GM18867 (cell line): ENCODE results near the gene ACSS1.
"Not testable (repeated sequence)": the region's sequence is repeated elsewhere in the genome, so short reads cannot be mapped to it uniquely, and the experiment has no call there.

ENCODE experiments used
- ATAC-seq: cut with Tn5 transposase; IDR thresholded peaks from one replicate; pipeline ENCODE4 v1.9.1; 2021; ENCODE audit warnings: mild to moderate bottlenecking, moderate library complexity; ENCODE audit not compliant: unreplicated experiment

The ACSS1 gene

GRCh38 chr20:25015986-25016385 lies 42.0 kb downstream of the ACSS1 start:
- no peak for ATAC-seq

DNA sequence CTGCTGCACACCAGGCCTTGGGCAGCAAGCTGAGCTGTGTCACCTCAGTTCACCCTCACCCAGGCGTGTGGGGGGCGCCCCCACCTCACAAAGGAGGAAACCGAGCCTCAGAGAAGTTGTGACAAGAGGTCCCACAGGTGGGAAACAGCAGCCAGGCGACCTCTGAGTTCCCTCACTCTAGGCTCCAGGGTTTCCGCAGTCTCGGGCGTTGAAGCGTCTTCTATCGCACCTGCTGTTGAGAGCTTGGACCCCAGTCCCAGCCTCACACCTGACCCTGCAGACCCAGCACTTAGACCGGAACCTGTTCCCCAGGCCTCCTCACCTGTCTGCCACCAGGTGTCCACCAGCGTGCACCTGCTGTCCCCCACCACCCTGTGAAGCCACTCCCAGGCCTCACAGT lies 43.1 kb downstream of the ACSS1 start:
- no peak for ATAC-seq

DNA sequence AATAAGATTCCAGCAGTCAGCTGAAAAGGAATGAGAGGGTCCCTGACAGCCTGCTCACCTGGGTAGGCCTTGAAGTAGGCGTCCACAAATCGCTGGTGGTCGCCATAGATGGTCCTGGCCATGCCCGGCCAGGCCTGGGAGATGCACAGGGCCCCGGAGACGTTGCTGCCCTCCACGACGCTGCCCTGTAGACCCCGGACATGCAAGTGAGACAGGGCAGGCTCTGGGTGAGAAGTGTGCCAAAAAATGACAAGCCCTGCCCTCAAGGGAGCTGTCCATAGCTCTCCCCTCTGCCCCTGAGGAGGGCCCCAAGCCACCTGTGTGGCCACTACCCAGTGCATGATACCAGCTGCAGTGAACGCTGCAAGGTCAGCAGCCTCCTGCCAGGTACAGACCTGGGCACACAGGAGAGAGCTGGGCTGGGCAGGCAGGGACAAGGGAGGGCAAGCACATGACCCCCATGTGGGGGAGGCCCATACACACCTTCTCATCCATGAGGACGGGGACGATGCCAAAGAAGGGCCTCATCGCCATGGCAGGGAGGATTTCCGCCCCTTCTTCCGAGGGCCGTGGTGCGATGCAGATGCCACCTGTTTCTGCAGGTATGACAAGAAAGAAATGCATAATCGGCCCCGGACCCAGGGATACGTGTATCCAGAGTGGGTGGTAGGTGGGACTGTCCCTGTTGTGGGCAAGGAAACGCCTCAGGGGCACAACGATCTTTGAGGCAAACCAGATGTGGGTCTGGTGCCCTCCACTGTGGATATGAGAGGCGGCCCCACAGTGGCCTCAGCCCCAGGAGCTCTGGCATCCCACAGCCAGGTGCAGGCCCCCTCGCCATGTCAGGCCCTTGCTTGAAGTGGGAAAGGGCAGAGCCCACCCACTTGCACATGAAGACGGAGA lies 44.2 kb downstream of the ACSS1 start:
- ATAC-seq: no peak

DNA sequence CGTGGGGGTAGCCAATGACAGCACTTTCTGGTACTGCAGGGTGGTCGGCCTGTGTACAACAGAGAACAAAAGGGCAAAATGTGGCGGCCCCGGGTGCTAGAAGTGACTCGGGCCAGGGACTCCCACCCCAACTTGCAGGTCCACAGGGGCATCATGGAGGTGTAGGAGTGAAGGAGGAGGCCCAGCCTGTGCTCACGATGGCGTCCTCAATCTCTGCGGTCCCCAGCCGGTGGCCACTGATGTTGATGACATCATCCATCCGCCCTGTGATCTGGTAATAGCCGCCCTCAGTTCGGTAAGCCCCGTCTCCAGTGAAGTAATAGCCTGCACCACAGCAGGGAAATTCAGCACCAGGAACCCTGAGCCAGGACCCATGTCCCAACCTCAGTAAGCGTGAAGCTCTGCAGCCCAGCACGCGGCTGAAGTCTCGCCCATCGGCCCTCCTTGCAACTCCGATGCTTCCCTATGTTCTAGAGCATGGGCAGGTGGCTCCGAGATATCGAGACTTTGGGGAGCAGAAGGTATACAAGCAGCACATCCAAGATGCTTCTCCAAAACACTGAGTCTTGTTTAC lies 45.2 kb downstream of the ACSS1 start:
- ATAC-seq: no peak

DNA sequence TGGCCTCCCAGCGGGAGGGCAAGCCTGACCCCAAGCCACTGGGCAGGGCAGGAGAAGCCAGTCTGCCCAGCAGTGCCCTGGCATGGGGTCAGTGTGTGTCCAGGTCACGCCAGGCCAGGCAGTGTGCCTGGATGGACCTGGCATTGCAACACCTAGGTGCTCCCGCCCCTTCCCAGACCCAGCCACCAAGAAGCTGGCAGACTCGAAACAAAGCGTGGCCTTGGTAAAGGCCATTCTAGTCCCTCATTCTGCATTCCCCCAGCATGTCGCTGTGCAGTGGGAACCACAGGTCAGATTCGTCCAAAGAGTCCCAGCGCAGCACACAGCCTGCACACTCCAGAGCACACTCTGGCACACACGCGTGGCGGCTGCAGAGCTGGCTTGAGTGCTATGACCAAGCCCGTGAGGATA lies 46.1 kb downstream of the ACSS1 start:
- ATAC-seq: no peak

GRCh38 chr20:25011261-25011660 lies 46.7 kb downstream of the ACSS1 start:
- no peak for ATAC-seq

DNA sequence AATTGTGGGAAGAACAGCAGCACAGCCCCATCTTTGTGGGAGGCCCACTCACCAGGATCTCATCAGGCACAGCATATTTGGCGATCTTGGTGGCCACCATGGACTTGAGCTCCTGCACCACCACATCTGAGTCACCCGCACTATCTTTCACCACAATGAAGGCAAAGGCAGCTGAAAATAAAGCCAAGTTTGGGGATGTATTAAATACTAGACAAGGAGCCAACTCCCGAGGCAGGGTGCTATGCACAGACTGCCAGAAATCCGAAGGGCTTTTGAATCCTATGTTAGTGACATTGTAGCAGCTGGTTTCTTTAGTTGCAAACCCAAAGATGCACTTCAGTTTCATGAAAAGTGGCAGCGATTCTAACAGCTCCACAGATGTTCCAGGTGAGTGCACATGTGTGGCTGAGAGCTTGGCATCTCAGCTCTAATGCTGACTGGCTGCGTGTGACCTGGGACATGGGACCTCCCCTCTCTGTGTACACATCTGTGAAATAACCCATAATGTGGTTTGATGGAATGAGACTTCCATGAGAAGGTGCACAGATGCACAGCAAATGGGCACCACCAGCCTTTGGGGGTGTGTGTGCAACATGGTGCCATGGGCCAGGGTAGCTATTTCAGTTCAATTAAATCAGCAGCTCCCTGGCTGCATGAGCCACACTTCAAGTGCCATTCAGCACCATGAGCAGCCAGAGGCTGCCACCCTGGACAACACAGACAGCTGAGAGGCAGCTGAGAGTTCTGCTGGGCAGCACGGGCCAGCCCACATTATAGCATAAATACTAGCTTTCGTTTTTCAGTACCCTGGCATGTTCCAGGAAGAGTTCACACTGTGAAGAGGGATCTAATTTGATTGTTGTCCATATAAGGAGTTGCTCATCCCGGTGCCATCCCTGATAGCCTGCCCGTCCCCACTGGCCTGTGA lies 48.5 kb downstream of the ACSS1 start:
- no peak for ATAC-seq

GRCh38 chr20:25008388-25009217 lies 49.3 kb downstream of the ACSS1 start:
- no peak for ATAC-seq

GRCh38 chr20:25007491-25008305 lies 50.2 kb downstream of the ACSS1 start:
- no peak for ATAC-seq

GRCh38 chr20:25006431-25007167 lies 51.3 kb downstream of the ACSS1 start:
- ATAC-seq: no peak

DNA sequence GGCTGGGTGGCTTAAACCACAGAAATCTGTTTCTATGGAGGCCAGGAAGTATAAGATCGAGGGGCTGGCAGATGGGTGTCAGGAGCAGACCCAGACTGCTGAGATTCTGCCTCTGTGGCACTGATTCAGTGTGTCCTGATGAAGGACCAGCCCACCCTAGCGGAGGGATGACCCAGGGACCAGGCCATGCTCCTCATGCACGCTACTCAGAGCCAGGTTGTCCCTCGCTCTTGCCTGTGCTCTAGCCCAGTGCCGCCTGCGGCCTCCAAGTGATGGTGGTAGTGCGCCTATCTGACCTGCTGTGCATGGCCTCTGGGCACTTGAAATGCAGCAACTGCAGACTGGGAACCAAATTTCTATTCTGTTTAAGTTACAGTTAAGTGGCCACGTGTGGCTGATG lies 52.3 kb downstream of the ACSS1 start:
- ATAC-seq: no peak

GRCh38 chr20:25005220-25005619 lies 52.7 kb downstream of the ACSS1 start:
- no peak for ATAC-seq

DNA sequence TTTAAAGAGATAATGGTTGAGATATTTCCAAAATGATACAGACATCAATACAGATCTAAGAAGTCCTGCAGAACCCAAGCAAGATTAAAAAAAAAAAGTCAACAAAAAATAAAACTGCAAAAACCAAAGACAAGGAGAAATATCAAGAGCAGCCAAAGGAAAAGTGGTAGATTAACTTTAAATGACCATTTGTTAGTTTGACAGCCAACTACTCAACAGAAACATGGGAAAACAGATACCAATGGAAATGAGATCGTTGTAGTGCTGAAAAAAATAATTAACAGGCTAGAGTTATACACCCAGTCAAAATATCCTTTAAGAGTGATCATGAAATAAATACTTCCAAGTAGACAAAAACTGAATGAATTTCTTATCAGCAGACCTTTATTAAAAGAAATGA lies 54.9 kb downstream of the ACSS1 start:
- no peak for ATAC-seq

- ATAC-seq: not testable (repeated sequence)
These were observed 56.6 kb downstream of the ACSS1 start for GRCh38 chr20:25001323-25001722.

- no peak for ATAC-seq
These were observed 57.6 kb downstream of the ACSS1 start for GRCh38 chr20:25000268-25000801.

DNA sequence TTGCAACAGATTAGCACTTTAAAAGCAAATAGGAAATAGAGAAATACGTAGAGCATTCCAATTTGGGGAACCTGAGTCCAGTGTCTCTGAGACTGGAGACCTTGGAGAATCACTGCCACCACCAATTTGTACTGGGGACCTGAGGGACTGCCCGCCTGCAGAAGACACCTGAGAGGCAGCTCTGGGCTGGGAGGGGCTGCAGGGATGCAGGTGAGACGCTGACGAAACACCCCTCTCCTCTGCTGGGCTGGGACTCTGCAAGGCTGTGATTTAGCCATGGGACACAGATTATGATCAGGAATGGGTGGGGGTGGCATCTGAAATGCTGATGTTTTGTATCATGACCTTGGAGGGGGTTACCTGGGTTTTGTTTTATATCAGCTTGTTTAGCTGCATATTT lies 58.4 kb downstream of the ACSS1 start:
- ATAC-seq: no peak

- no peak for ATAC-seq
These were observed 59.1 kb downstream of the ACSS1 start for GRCh38 chr20:24998631-24999445.

DNA sequence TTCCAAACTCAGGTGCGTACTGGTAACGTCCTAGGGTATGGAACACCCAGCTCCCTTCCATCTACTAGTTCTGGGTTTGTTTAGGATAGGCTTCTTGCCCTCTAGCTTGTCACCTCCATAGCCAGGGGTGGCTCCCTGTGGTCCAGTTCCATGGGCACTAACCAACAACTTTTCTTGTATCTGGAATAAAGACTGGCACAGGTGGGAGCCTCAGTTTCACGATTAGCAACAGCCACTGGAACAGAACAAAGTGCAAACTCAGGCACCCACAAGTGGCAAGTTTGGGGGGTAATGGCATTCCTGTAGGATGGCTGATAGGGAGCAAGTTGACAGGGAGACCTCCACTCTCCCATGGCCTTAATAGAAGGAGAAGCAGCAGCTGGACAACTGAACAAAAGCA lies 59.8 kb downstream of the ACSS1 start:
- no peak for ATAC-seq
